Activated CD4-positive, alpha-beta T cell treated with anti-CD3 and anti-CD28 coated beads, Interleukin-2, amount 50 U/mL, for 16 hours (primary cell): Measurements from ENCODE around the gene R3HDM2.
A peak's percentile ranks its signal among the peaks of the same experiment; 100 is the strongest.

Experiments
- DNase-seq: peaks from one replicate; pipeline ENCODE4 v3.0.0-alpha.2; 2020

The R3HDM2 gene

DNA sequence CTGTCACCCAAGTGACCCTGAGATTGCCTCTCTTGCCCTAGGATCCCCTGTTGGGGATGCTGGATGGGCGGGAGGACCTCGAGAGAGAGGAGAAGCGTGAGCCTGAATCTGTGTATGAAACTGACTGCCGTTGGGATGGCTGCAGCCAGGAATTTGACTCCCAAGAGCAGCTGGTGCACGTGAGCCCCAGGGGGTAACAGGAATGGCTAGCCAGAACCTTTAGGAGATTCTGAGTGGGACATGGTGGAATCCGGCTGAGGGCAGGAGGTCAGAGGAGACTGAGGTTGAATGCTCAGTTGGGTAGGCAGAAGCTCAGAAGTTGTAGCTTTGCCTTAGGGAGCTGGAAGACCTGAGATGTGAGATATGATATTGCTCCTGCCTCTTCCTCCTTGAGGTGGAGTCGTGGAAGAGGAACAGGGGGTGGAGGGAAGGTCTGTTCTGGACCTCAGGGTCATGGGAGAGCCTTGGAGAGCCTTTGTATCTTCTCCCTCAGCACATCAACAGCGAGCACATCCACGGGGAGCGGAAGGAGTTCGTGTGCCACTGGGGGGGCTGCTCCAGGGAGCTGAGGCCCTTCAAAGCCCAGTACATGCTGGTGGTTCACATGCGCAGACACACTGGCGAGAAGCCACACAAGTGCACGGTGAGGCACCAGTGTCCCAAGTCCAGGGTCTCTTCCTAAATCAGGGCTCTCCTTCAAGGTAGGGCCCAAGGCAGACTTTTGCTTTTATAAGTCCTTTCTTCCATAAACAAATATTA lies 35.1 kb upstream of the R3HDM2 start:
- DNase-seq = no peak

DNA sequence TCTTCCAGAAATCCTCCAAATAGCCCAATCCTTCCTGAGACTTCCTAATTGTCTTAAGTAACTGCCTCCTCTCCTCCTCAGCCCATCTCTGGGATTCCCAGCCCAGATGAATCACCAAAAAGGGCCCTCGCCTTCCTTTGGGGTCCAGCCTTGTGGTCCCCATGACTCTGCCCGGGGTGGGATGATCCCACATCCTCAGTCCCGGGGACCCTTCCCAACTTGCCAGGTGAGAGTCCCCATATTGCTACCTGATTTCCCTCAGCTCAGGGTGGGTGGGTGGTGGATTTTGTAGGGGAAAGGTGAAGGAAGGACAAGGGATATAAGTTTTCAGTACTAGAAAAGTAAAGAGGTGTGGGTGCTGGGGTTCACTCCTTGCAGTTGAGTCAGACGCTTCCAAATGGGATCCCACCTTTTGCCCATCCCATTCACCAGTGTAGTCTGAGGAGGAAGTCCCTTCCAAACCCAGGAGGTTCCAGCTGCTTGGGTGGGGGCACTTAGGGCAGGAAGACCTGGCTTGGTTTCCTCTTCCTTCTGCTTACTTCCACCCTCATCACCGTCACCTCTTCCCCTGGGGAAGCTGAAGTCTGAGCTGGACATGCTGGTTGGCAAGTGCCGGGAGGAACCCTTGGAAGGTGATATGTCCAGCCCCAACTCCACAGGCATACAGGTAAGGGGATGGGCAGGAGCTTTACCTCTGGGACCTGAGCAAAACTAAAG lies 34.3 kb upstream of the R3HDM2 start:
- no peak for DNase-seq

DNA sequence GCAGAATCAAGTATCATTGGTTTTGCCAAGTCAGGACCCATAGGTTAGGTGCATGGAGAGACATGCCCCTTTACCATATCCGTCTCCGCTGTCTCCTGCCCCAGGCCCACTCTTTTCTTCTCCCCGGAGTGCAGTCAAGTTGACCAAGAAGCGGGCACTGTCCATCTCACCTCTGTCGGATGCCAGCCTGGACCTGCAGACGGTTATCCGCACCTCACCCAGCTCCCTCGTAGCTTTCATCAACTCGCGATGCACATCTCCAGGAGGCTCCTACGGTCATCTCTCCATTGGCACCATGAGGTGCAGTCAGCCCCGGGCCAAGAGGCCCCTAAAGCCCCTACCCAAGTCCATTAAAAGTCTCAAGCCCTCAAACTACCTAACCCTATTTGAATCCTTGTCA lies 33.7 kb upstream of the R3HDM2 start:
- no peak for DNase-seq

DNA sequence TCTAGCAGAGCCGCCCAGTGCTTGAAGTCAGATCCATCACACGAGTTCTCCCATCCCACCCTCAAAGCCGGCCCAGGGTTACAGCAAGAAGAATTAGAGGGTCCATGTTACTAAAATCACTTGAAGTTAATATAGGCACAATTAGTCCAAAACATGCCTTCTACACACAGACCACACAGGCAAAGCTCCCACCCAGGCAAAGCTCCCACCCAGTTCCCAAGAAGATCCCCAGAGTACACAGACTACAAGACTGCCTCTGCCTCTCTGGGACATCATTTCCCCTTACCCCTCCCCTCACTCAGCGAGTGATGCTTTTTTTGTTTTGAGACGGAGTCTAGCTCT lies 32.0 kb upstream of the R3HDM2 start:
- DNase-seq = no peak

DNA sequence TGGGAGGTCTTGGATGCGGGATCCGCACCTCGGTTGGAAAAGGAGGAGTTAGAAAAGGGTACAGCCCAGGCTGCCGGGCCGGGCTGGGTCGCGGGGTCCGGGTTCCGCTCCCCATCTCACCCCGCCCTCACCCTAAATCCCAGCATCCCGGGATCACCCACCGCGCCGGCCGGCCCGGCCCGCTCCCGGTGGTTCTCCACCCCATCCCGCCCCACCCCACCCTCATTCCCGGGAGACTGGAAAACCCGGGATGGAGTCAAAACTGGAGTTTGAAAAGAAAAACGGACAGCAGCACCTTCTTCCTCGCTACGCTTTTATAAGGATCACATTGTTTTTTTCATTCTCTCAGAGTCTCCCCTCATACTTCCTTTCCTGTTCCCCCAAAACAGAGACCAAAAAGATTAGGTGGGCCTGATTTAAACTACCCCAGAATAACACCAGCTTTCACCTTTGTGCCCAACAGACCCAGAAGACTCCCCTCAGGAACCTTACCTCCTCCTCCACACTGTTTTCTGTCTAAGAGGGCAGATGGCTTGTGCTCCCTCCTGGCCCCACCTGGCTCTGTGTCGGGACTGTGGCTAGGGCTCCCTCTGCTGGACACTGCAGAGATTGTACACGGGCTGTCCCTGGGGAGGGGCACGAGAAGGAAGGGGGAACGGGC lies 31.5 kb upstream of the R3HDM2 start:
- DNase-seq = peak; percentile 94

DNA sequence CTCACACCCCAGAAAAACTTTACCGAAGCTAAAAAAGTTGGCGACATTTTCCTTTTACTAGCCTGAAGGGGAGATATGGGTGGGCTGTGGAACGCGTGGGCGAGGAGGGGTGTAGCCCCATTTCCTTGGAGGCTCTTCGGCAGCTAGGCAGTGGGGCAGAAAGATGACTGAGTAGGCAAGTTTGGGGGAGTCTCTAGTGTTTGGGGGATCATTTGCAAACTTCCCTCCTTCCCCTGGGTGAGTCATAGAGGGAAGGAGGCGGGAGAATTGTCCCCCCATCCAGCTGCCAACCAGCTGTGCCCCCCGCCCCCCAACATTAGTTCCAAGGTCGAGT lies 31.0 kb upstream of the R3HDM2 start:
- DNase-seq = no peak

DNA sequence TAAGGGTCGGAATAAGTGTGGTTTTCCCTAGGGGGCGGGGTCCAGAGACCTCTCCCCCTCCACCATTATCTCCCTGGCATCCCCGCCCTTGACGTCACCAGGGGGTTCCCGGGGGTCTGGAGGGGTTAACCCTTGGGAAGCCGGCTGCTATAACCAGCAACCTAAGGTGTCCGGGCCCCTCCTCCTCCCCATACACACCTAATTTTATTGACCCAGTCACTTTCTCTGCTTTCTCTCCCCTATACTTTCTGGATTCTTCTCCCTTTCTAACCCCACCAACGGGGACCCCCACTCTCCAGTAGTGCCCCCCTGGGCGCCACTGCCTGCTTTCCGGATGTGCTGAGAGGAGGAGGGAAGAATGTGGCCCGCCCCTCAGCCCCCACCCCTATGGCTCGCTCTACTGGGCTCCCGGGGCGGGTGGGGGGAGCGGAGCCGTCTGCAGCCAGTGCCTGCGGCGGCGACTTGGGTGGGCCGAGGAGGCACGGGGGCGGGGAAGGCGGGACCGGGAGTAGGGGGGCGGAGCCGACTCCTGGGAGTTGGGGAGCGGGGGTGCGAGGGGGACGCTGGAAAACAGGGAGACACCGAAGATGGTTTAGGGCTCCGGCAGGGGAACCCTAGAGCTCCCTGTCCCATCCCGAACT lies 30.6 kb upstream of the R3HDM2 start:
- no peak for DNase-seq

DNA sequence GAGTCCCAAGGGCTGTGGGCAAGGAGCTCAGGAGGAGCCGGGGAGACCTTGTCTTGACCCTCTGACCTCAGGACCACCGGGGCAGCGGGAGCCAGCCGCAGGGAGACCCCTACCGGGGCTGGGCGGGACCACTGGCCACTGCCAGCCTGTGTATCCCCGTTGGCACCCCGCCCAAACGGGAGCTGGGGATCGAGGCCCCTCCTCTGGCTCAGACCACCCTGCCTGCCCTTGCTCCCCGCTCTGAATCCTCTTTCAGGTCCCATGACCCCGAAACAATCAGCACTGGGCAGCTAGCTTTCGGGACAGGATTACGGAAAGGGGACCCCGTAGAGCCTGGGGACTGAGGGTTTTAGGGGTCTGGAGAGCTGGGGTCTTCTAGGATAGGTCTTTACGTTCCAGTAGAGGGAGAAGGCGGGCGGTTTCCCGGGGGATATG lies 30.0 kb upstream of the R3HDM2 start:
- no peak for DNase-seq

DNA sequence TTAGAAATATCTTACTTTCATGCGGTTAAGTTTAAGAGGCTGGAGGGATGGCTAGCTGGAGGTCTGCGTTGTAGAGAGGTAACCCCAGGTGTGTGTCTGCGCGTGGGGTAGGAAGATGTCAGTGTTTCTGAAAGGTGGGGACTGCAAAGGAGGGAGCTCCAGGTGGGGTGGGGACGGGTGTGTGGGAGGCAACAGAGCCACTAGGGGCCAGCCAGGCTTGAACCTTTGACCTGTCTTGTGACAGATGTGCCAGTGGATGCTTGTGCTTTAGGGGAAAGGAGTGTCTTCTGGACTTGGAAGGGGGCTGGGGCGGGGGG lies 29.6 kb upstream of the R3HDM2 start:
- DNase-seq = no peak

DNA sequence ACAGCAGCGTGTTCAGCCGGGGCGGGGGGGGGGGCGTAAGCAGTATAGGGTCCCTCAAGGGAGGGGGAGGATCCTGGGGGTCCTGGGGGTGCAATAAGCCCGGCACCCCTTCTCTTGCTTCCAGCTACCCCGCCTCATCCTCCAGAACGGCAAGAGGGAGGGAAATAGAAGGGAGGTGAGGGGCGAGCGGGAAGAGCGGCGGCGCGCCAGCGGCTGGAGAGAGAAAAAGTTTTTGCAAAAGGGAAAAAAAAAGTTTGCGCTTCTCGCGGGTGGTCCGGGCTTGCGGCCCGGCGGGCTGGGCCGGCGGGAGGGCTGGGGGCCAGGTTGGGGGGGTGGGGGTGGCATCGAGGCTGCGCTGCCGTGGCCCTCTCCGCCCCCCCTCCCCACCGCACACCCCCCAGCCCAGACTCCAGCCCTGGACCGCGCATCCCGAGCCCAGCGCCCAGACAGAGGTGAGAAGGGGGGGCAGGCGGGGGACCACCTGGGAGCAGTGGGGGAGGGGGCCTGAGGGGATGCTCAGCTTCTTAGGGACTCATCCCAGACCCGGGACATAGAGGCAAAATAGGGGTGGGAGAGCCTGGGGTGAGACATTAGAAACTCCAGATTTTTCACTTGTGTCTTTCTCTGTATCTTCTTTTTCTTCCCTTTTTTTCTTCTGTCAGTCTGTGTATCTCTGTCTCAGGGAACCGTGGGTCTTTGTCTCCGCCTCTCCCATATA lies 29.1 kb upstream of the R3HDM2 start, which contains the start of gene GLI1:
Gene GLI1, plus strand, starts transcription at position 36 of the 718 bp plus-strand sequence. CDS start 3,907 bp downstream, outside the sequence.
- no peak for DNase-seq

DNA sequence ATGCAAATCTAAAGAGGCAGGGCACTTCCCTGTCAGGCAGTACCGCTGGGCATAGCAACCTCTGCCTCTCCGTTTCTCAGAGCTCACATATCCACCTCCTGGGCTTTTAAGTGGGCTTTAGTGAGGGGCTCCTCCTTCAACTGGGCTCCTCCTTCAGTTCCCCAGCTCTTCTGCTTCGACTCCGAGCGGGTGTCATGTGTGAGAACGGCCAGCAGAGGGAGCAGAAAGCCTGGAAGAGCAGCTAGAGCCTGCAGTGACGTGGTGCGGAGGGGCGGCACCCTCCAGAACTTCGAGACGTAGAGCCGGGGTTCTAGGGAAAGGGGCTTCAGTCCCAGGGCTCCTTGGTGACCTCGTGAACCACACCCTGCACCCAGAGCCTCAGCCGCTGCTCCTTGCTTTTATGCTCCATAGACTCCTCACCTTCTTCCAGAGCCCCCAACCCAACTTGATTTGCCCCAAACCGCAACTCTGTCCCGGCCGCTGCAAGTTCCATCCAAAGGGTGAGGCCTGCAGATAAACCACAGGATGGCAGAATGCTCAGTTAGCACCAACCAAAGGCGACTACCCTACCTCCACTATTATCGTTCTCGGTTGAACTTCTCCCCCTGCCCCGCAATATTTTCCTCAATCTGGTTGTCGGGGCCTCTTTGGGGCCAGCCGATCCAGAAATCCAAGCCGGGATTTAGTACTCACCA lies 28.4 kb upstream of the R3HDM2 start:
- peak; percentile 96 for DNase-seq

DNA sequence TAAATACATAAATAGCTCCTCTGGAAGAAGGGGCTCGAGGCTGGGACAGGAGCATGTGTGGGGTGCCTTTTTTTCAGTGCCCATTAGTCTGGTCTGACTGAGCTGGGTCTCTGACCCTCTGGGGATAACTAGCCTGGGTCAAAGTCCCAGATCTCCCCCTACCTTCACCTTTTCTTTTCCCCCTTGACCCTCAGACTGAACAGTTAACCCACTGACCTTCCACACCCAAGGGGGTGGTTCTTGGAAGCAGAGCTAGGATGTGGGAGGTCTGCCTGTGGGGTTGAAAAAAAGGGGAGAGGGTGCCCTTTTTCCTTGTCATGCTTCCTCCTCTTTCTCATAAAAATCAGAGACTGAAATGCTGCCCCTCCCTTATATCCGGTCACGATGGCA lies 27.8 kb upstream of the R3HDM2 start:
- no peak for DNase-seq

DNA sequence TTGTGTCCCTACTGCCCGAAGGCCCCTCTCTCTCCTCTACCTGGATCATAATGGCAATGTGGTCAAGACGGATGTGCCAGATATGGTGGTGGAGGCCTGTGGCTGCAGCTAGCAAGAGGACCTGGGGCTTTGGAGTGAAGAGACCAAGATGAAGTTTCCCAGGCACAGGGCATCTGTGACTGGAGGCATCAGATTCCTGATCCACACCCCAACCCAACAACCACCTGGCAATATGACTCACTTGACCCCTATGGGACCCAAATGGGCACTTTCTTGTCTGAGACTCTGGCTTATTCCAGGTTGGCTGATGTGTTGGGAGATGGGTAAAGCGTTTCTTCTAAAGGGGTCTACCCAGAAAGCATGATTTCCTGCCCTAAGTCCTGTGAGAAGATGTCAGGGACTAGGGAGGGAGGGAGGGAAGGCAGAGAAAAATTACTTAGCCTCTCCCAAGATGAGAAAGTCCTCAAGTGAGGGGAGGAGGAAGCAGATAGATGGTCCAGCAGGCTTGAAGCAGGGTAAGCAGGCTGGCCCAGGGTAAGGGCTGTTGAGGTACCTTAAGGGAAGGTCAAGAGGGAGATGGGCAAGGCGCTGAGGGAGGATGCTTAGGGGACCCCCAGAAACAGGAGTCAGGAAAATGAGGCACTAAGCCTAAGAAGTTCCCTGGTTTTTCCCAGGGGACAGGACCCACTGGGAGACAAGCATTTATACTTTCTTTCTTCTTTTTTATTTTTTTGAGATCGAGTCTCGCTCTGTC lies 26.1 kb upstream of the R3HDM2 start:
- DNase-seq = no peak

DNA sequence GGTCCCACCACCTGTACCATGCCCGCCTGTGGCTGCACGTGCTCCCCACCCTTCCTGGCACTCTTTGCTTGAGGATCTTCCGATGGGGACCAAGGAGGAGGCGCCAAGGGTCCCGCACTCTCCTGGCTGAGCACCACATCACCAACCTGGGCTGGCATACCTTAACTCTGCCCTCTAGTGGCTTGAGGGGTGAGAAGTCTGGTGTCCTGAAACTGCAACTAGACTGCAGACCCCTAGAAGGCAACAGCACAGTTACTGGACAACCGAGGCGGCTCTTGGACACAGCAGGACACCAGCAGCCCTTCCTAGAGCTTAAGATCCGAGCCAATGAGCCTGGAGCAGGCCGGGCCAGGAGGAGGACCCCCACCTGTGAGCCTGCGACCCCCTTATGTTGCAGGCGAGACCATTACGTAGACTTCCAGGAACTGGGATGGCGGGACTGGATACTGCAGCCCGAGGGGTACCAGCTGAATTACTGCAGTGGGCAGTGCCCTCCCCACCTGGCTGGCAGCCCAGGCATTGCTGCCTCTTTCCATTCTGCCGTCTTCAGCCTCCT lies 25.4 kb upstream of the R3HDM2 start:
- peak; percentile 73 for DNase-seq

DNA sequence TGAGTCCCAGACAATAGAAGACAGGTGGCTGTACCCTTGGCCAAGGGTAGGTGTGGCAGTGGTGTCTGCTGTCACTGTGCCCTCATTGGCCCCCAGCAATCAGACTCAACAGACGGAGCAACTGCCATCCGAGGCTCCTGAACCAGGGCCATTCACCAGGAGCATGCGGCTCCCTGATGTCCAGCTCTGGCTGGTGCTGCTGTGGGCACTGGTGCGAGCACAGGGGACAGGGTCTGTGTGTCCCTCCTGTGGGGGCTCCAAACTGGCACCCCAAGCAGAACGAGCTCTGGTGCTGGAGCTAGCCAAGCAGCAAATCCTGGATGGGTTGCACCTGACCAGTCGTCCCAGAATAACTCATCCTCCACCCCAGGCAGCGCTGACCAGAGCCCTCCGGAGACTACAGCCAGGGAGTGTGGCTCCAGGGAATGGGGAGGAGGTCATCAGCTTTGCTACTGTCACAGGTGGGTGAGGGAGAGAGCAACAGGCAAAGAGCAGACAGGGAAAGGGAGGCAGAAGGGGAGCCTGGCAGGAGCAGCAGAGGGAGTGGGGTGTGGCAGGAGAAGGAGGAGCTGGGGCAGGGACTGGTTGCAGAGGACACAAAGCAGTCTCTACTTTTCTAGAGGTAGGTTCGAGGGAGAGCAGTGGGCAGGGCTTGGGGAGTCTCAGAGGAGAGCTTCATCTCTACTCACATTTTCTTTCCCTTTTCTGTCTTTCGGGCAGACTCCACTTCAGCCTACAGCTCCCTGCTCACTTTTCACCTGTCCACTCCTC lies 24.7 kb upstream of the R3HDM2 start:
- no peak for DNase-seq

DNA sequence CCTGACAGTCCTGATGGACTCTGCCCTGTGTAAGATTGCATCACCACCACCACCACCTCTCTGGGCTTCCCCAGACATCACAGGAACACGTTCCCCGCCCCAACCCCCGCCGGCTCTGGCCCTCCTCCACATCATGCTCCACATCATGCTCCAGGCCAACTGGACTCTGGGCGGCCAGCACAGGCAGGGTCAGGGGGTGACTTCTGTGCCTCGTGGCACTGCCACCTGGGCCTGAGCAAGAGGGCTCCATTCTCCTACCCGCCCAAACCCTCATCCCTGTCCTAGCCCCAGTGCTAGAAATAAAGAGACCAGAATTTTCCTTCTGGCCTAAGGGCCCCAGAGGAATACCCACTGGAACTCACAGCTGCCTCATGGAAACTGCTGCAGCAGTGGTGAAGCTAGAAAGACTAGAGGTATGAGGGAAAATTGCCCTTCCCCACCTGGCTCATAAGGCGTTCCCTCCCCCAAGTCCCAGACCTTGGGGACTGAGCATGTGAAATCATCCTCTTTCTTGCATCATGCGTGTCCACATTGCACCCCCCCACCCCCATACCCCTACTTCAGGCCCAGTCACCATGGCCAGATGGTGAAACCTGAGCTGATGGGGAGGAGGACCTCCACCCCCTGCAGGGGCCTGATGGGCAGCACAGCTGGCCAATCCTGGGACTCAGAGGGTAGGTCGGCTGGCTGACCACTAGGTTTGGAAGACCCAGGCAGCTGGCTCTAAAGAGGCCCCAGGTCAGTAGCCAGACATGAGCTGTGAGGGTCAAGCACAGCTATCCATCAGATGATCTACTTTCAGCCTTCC lies 23.9 kb upstream of the R3HDM2 start, which contains the start of gene INHBE:
Gene INHBE, plus strand, starts transcription at position 742 of the 808 bp plus-strand sequence. CDS start 230 bp downstream, outside the sequence.
- no peak for DNase-seq

DNA sequence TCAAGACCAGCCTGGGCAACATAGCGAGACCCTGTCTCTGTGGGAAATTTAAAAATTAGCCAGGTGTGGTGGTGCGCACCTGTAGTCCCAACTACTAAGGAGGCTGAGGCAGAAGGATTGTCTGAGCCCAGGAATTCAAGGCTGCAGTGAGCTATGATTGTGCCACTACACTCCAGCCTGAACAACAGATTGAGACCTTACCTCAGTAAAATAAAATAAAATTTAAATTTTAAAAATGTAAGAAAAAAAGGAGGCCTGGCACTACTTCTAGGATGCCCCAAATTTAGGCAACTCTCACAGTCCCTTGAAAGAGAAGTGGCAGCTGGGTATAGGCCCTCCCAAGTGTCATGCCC lies 23.3 kb upstream of the R3HDM2 start:
- no peak for DNase-seq

DNA sequence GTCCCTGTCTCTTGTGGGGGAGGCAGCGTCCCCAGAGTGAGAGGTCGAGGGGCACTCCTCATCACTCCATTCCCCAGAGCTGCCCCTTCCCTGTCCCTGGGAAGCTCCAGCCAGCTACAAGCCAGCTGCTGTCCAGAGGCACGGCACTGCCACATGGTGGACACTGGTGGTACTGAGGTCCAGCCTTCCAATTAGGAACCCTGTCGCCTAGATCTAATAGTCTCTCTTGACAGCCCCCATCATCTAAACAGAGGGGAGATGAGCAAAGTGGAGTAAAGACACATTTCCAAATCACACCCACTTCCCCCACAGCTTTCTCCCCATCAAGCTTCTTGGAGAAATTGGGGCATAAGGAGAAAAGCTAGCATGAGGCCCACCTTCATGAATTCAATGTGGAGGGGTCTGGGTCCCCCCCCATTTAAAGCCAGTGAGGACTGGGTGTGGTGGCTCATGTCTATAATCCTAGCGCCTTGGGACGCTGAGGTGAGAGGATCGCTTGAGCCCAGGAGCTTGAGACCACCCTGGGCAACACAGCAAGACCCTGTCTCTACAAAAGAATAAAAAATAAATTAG lies 22.2 kb upstream of the R3HDM2 start:
- peak; percentile 51 for DNase-seq
